Right cardiac atrium (tissue), 5 donors: Measurements from ENCODE around the gene SUN5. TPM values are rescaled to one million over a fixed set of nuclear protein-coding genes. Genes with fewer than 3 reads are reported as not detected.

ENCODE experiments used
- ATAC-seq, 2 donors: fragments of 200-7000 bp; cut with Tn5 transposase; one replicate each; pipeline versions ENCODE4 v1.8.0 to v1.9.1; 2020; ENCODE audit warnings: moderate library complexity in 2 of 2, mild to moderate bottlenecking in 1 of 2
- DNase-seq, 3 donors: peaks; one replicate each; pipeline ENCODE4 v3.0.0-alpha.2; 2020
- H3K27ac ChIP-seq: one replicate; pipeline ENCODE4 v1.5.1; 2013; ENCODE audit warnings: mild to moderate bottlenecking, low read length, control low read depth, moderate library complexity
- H3K27me3 ChIP-seq: one replicate; pipeline ENCODE4 v1.6.1; 2013; ENCODE audit not compliant: control insufficient read depth, insufficient read depth
- H3K4me1 ChIP-seq: one replicate; pipeline ENCODE4 v1.6.1; 2013; ENCODE audit warnings: low read length; ENCODE audit not compliant: control insufficient read depth, insufficient read depth
- H3K4me3 ChIP-seq: one replicate; pipeline ENCODE4 v1.5.1; 2013; ENCODE audit warnings: low read length, control low read depth
- H3K9me3 ChIP-seq: one replicate; pipeline ENCODE4 v1.6.1; 2013; ENCODE audit warnings: low read length; ENCODE audit not compliant: control insufficient read depth
- WGBS: extraction: QIAGEN DNeasy Blood & Tissue Kit; methylation state at CpG from one replicate; pipeline ENCODE4 v1.1.7; 2013; 5-methylcytosine and 5-hydroxymethylcytosine counted together
- intact Hi-C, 4 donors: fragments of 100-400 bp; cut with DNase I; formaldehyde crosslinking; loops; one replicate each; pipeline versions ENCODE4 v1.11.0 to v1.14.0; 2022 to 2023
- polyA plus RNA-seq: library from polyadenylated mRNA; stranded (reverse); fragments of 200-250 nt; gene quantifications from one replicate; pipeline ENCODE4 v1.2.3, GENCODE V29; 2013
- total RNA-seq, 4 donors: library from RNA; stranded (reverse); fragmentation: NEBNext Ultra II Directional; extraction: Animal tissue kit (Norgen Biotek cat#: 25700); gene quantifications; one replicate each; pipeline ENCODE4 v1.2.1, GENCODE V29; 2021
- donor health status: healthy with polysubstance abuse.
- donor health status: DM: no; HTN: yes; CAD: no.
- donor health status: DM: no; HTN: no; CAD: no.
- donor health status: DM: no; HTN: yes; CAD: no; lungs with severe emphysema.
- donor health status: DM: yes; HTN: yes; CAD: no.

SUN5 gene
- total and polyA plus RNA-seq, 5 donors: not detected

DNA sequence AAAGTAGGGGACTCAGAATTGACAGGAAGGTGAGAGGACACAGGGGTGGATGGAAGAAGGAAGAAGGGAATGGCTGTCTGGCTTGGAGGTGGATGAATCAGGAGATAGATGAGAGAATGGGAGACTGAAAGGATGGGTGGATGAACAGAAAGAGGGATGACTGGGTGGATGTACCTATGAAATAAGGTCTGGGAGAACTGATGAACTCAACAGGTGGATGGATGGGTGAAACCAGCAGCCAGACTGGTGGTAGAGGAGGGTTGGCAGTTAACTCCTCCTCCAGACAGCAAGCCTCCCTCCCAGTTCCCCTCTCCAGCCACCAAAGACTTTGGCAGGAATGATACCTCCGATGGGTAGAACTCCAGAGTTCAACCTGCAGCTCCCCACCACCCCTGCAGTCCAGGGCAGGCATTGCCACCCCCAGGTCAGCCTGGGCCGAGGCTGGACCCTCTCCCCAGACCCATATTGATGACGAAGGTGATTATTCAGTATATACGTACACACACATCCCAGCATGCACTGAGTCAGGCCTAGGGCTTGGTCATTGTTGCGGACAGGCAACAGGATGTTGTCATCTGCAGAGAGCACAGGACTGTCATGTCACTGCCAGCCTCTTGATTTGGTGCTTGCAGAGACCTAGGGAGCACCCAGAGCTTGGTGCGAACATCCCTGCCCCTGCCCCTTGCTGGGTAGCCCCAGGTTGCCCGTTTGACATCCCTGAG, 2.0 kb downstream of the SUN5 start:
- H3K9me3 ChIP-seq: no peaks in the 10 kb centered on the region
- H3K4me3 ChIP-seq: no peak overlapping the region
- no peaks in the 10 kb centered on the region for H3K4me1 ChIP-seq
- ATAC-seq: no peak
- no peak overlapping the region for H3K27ac ChIP-seq
- WGBS: 78% methylated on average over 7 of the region's 7 CpGs
- DNase-seq: peak in 1 of 3 donors; percentile 32
- no peaks in the 10 kb centered on the region for H3K27me3 ChIP-seq
- intact Hi-C loops: no loop called here

DNA sequence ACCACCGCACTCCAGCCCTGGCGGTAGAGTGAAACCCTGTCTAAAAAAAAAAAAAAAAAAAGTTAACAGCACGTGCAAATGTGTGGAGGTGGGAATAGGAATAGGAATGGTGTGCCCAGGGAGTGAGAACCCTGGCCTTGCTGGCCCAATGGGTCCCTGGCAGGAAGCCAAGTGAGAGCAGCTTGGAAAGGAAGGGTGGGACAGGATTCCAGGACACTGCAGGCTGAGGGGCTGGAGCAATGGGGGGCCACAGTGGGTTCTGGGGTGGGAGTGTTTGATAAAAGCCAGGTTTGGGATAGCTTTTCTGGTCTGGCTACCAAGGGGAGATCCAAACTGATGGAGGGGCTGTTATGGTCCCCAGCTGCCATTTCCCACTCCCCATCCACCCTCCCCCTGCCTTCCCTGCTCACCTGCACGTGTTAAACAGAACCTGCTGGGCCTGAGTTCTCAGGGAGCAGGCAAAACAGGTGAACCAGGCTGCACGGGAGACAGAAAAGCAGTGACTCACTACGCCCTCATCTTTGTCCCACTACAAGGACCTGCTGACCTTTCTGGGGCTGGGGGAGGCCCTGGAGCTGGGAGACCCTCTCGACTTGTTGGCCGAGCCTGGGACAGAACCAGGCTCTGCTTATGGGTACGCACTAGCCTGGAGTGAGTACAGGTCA, 3.3 kb downstream of the SUN5 start:
- Histone ChIP-seq H3K27me3 (no peaks in the 10 kb centered on the region), H3K9me3 (no peaks in the 10 kb centered on the region), H3K4me1 (no peaks in the 10 kb centered on the region), H3K4me3 (no peak overlapping the region), H3K27ac (no peak overlapping the region)
- DNase-seq (peak in 1 of 3 donors; percentile 23), ATAC-seq (peak in 1 of 2 donors; percentile 26)
- WGBS: 57% methylated on average over 9 of the region's 9 CpGs
- intact Hi-C loops: no loop called here

DNA sequence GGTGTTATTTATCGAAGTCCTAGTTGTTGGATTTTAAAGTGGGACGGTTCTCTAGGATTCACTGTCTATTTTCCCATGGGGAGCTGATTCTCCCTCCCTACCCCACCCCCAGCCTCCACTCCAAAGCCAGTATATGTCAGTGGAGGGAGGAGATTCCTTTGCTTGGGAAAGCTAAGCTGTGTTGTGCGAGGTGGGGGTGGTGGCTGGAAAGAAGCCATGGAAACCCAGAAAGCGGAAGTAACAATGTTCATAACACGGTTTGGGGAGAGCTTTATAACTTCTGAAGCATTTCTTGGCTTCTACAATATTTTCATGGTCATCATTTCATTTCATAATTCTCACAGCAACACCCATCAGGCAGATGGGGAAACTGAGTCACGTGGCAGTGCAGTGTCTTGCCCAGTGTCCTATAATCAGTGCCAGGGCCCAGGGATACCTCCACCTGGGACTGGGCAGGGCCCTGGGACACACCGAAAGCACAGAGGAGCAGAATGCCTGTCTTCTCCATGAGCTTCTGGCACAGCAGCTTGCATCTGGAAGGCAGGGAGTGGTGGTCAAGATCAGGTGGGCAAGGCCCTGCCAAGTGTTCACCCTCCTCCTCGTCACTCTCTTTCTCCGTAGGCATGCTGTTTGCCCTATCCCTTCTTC, 4.5 kb downstream of the SUN5 start:
- intact Hi-C loops: no loop called here
- no peak overlapping the region for H3K4me3 ChIP-seq
- ATAC-seq (no peak), DNase-seq (peak in 1 of 3 donors; percentile 3)
- no peaks in the 10 kb centered on the region for H3K4me1 ChIP-seq
- H3K9me3 ChIP-seq: no peaks in the 10 kb centered on the region
- no peak overlapping the region for H3K27ac ChIP-seq
- no peaks in the 10 kb centered on the region for H3K27me3 ChIP-seq
- WGBS: 56% methylated on average over 9 of the region's 9 CpGs

DNA sequence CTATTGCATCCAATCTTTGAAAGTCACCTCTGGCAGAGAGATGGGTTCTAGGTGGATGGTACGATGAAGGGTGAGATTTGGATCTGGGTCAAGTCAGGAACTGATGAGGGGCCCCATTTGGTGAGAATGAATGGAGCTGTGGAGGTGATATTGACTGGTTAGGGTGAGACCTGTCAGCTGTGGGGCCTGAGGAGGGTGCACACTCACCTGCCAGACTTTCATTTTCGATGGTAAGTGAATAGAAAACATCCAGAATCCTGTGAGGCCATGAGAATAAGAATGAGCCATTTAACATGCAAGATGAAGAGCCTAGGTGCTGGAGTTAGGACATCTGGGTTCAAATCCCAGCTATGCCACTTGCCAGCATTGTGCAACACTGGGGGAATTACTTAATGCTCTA, 6.8 kb downstream of the SUN5 start:
- H3K4me3 ChIP-seq: no peak overlapping the region
- H3K9me3 ChIP-seq: no peaks in the 10 kb centered on the region
- H3K4me1 ChIP-seq: no peaks in the 10 kb centered on the region
- H3K27me3 ChIP-seq: no peaks in the 10 kb centered on the region
- no peak overlapping the region for H3K27ac ChIP-seq
- 73% methylated on average over 2 of the region's 2 CpGs for WGBS
- ATAC-seq (no peak), DNase-seq (no peak)
- intact Hi-C loops: no loop called here

DNA sequence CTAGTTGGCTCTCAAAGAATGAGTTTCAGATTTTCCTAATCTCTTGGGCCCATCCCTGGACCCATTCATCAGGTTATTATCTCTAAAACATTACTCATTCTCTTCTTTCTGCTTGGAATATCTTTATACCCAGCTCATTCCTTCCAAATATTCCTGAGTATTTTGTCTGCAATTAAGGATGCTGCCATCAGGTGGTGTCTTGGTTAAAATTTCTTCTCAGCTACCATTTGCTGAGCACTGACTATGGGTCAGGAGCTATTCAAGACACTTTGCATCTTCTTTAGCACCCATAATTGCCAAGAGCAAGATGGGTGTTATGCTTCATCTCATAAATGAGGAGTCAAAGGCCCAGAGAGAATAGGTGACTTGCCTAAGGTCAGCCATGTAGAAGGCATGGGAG, 8.4 kb downstream of the SUN5 start:
- no peak overlapping the region for H3K27ac ChIP-seq
- no peak for DNase-seq
- no peaks in the 10 kb centered on the region for H3K4me1 ChIP-seq
- ATAC-seq: no peak
- H3K27me3 ChIP-seq: no peaks in the 10 kb centered on the region
- H3K9me3 ChIP-seq: no peaks in the 10 kb centered on the region
- intact Hi-C loops: no loop called here
- H3K4me3 ChIP-seq: no peak overlapping the region

DNA sequence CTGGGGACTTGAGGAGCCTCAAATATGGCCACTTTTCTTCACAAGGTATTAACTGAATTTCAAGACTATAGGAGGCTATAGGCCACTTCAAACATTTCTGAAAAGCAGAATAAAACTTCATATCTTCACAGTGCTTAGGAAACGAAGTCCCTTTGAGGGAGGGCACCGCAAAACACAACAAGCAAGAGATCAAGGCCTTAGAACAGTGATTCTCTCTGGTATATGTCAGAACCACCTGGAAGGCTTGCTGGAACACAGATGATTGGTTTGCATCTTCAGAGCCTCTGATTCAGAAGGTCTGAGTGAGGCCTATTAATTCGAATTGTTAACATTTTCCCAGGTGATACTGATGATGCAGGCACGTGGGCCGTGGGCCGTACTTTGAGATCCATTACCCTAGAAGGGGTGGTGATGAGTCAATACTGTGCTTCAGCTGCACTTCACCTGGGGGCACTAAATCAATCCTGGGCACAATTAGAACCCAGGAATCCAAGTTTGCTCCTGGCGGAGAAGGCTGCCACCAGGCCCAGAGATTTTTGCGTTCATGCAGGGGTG, 10.7 kb downstream of the SUN5 start:
- ATAC-seq: no peak
- Histone ChIP-seq H3K27ac (no peak overlapping the region), H3K27me3 (no peaks in the 10 kb centered on the region), H3K9me3 (no peaks in the 10 kb centered on the region), H3K4me3 (no peak overlapping the region), H3K4me1 (no peaks in the 10 kb centered on the region)
- no peak for DNase-seq
- WGBS: 82% methylated on average over 8 of the region's 8 CpGs
- intact Hi-C loops: no loop called here

DNA sequence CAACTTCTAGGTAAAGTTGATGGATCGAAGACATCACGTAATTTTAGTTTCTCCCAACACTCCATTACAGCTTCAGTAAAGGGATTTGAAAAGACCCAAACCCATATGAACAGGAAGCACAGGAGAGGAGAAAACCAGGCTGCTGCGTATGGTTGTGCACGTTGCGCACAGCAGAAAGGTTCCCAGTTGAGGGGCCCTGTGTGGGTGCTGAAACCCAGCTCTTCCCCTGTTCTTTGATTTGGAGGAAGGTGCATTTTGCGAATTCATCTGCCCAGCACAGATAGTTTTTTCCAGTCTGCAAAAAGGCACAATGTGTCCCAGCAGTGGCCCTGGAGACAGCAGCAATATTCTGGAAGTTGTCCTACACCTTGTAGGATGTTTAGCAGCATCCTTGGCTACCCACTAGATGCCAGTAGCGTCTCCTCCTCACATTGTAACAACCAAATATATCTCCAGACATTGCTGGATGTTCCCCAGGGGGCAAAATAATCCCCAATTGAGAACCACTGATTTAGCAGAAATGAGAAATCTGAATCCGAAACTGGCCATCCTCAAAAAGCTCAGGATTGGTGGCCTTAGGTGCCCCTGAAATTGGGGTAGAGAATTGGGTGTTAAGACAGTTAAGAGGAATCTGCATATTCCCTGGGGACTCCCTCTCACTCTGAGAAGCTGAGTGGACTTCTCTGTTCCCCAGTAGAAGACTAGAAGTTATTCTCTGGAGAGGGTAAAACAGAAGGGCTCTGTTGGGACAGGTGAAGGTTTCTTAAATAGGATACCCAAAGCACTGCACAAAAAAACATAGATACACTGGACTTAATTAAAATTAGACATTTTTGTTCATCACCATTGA, 12.2 kb downstream of the SUN5 start:
- 82% methylated on average over 8 of the region's 8 CpGs for WGBS

DNA sequence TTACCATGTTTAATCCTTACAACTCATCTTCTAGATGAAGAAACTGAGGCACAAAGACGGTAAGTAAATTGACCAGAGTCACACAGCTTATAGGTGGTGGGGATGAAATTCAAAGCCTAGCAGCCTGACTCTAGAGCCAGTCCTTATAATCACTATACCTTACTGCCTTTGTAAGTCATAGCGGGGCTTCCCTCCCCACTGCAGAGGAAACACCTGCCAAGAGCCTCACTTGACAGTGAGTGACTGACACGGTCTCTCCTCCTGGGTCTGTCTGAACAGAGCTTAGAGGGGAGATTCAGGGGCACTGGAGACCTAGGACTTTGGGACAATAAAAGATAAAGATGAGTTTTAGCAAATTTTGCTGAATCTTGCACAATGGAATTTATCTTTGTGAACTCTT, 12.8 kb downstream of the SUN5 start:
- Histone ChIP-seq H3K4me1 (no peaks in the 10 kb centered on the region), H3K27ac (no peak overlapping the region), H3K9me3 (no peaks in the 10 kb centered on the region), H3K4me3 (no peak overlapping the region), H3K27me3 (no peaks in the 10 kb centered on the region)
- intact Hi-C loops: no loop called here
- no peak for ATAC-seq
- DNase-seq: no peak
- 62% methylated on average over 3 of the region's 3 CpGs for WGBS

More for the DNA sequence above, 12.2 kb downstream of the SUN5 start:
- intact Hi-C loops: no loop called here
- DNase-seq (no peak), ATAC-seq (no peak)
- Histone ChIP-seq H3K27ac (no peak overlapping the region), H3K4me3 (no peak overlapping the region), H3K9me3 (no peaks in the 10 kb centered on the region), H3K27me3 (no peaks in the 10 kb centered on the region), H3K4me1 (no peaks in the 10 kb centered on the region)

DNA sequence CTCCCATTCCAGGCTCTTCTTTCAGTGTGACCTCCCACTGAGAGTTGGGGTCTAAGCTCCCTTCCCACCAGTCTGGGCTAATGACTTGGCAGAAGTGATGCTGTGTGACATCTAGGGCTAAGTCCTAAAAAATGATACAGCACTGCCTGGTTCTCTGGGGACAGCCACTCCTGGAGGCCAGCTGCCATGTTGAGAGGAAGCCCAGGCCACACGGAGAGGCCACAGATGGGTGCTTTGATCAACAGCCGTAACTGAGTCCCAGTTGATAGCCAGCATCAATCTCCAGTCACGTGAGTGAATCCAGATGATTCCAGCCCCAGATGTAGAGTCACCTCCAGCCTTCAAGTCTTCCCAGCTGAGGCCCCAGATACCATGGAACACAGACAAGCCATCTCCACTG, 13.8 kb downstream of the SUN5 start:
- DNase-seq (no peak), ATAC-seq (no peak)
- H3K4me3 ChIP-seq: no peak overlapping the region
- WGBS: 75% methylated on average over 3 of the region's 3 CpGs
- intact Hi-C loops: no loop called here
- no peaks in the 10 kb centered on the region for H3K9me3 ChIP-seq
- no peak overlapping the region for H3K27ac ChIP-seq
- no peaks in the 10 kb centered on the region for H3K27me3 ChIP-seq
- no peaks in the 10 kb centered on the region for H3K4me1 ChIP-seq

DNA sequence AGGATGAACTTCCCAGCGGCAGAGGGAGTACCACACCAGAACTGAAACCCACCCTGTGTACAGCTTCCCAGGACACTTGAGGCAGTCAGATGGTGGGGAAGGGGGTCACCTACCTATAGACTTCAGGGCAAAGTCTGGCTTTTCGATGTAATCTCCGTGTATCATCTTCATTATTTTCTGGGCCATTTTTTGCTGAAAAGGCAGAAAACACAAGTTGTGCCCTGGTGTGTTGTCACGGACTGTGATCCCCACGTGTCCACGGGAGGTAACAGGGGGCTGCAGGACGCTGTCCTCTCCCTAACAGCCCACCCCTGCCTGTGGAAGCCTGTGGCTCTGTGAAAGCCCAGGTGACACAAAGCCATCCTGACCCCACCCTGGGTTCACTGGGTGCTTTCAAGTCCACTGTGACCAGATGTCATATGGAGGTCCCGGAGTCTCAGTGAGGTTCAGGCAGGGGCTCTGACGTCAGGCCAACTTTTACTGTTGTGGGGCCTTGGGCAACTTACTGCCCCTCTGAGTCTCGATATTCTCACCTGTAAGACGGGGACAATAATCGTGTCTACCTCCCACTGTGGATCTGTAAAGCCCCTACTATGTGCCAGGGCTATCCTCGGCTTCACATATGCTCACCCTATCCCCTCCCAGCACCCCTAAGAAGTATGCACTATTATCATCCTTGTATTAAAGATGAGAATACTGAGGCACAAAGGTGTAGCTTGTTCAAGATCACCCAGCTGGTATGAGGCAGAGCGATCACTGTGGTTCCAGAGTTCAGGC, 14.5 kb downstream of the SUN5 start:
- ATAC-seq (no peak), DNase-seq (no peak)
- no peak overlapping the region for H3K27ac ChIP-seq
- no peaks in the 10 kb centered on the region for H3K9me3 ChIP-seq
- H3K4me1 ChIP-seq: no peaks in the 10 kb centered on the region
- no peaks in the 10 kb centered on the region for H3K27me3 ChIP-seq
- 87% methylated on average over 14 of the region's 14 CpGs for WGBS
- intact Hi-C loops: no loop called here
- no peak overlapping the region for H3K4me3 ChIP-seq
